Stimulated activated CD8-positive, alpha-beta memory T cell treated with anti-CD3 and anti-CD28 coated beads, Interleukin-12 subunit alpha, Interleukin-12 subunit beta, amount 100 ng/mL, for 24 hours (primary cell): ENCODE measurements around the gene PBX3.

Source experiments
- DNase-seq: peaks from one replicate; pipeline ENCODE4 v3.0.0-alpha.2; 2020; ENCODE audit errors: extremely low read depth

PBX3 gene

GRCh38 chr9:125747053-125747764 lies at the start of gene PBX3:
Gene PBX3, plus strand, starts transcription at chr9:125747373.
- no peak for DNase-seq

DNA sequence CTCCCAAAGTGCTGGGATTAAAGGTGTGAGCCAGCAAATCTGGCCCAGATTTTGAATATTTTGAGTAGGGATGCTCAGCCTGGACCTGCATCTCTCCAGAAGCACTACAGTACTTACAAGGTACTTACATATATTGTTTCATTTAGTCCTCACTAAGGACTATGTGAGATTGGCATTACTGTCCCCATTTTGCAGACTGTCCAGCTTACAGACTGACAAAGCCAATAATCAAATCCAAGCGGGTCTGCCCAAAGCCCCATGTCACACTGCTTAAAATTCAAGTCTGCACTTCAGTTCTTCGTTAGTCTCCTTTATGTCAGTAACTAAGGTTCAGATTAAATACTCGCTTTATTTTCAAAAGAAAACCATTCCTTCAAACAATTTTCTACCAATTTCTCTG lies 47.3 kb upstream of the PBX3 start:
- no peak for DNase-seq

DNA sequence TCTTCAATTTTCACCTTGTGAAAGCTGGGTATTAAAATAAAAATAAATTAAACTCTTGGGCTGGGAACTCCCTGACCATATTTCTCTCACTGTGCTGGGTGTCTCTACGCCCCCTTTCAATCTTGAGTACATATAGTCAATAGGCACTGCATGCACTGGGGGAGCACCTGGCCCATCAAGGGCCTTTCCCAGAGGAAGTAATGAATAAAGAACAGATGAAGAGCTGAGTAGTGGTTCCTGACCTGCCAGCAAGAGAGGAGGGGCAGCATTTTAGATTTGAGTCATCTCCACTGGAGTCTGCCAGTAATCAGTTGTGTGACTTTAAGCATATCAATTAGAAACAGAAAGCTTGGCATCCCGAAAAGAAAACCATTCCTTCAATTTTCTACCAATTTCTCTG lies 46.4 kb upstream of the PBX3 start:
- DNase-seq: no peak

- DNase-seq: no peak
Observed at GRCh38 chr9:125701351-125701750, 45.8 kb upstream of the PBX3 start.

- no peak for DNase-seq
Observed at GRCh38 chr9:125703662-125704061, 43.5 kb upstream of the PBX3 start.

GRCh38 chr9:125705893-125706292 lies 41.3 kb upstream of the PBX3 start:
- no peak for DNase-seq

- peak; percentile 89 for DNase-seq
Observed at GRCh38 chr9:125706651-125707471, 40.3 kb upstream of the PBX3 start, which contains the start of gene MAPKAP1. Gene MAPKAP1, minus strand, starts transcription at chr9:125707208. Its CDS starts 34,634 bp downstream, at chr9:125672574.

GRCh38 chr9:125707472-125707804 lies 39.7 kb upstream of the PBX3 start:
- DNase-seq: no peak

- no peak for DNase-seq
Observed at GRCh38 chr9:125726456-125727132, 20.6 kb upstream of the PBX3 start.

DNA sequence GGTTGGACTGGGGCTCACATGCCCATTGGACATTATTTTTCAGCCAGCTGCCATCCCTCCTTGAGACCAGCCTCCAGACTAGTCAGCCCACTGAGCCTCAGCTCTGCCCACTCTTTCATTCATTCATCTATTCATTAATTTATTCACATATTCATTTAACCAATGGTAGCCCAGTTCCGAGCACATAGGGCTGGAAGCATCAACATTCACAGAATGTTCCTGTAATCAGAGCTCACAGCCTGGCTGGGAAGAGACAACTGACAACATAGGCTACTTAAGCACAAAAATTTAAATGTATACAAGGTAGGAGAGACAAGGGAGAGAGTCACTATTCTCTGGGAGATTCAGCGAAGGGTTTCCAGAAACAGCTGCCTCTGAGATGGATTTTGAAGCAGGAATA lies 17.0 kb upstream of the PBX3 start:
- no peak for DNase-seq

DNA sequence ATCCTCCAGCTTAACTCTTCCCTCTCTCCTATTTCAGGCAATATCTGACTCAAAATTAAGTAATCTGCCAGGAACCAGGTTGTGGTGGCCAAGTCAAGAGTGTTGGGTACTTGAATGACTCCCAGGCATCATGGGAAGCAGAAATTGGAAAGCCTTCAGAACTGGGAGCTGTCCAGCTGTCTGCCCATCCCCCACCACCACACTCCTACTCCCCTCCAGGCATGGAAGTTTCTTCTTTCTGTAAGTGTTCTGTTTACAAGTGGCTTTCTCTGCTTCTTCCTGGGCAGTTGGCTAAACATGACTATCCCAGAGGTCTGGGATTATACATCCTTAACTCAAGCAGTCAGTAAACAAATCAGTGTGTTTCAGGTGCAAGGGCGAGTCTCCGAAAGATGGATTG lies 14.6 kb upstream of the PBX3 start:
- DNase-seq: no peak

- no peak for DNase-seq
Observed at GRCh38 chr9:125739436-125739835, 7.7 kb upstream of the PBX3 start.

GRCh38 chr9:125742657-125743056 lies 4.5 kb upstream of the PBX3 start:
- no peak for DNase-seq

GRCh38 chr9:125743682-125744428 lies 3.3 kb upstream of the PBX3 start:
- no peak for DNase-seq

GRCh38 chr9:125744616-125745015 lies 2.6 kb upstream of the PBX3 start:
- no peak for DNase-seq

DNA sequence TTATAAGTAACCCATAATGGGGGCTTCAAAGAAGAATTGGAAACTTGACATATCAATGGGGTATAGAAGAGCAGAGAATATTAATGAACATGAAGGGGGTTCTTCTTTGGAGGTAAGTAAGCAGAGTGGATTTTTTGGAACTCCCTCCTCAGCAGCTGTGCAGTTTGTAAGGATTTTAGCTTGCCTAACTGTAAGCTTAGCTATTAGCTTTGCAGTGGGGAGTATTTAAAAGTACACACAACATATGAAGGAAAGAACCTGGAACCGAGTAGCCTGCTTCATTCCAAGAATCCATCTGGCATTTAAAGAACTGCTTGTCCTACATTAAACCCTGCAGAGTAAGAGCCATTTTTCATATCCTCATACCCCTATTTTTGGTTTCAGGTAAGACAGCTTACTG lies 2.2 kb upstream of the PBX3 start:
- no peak for DNase-seq

DNA sequence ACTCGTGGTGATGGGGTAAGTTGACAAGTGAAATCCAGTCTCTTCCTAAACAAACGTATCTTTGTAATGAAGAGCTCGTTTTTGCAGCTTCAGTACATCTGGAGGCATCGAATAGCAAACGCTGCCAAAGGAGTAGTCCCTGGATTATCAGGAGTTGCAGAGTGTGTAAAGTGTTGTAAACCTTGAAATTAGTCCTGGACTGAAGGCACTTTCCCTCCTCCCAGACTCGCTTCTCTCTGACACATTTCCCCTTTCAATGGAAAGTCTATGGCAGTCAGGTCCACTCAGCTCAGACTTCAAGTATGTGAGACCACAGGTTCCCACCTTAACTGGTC lies 1.5 kb upstream of the PBX3 start:
- DNase-seq: no peak

DNA sequence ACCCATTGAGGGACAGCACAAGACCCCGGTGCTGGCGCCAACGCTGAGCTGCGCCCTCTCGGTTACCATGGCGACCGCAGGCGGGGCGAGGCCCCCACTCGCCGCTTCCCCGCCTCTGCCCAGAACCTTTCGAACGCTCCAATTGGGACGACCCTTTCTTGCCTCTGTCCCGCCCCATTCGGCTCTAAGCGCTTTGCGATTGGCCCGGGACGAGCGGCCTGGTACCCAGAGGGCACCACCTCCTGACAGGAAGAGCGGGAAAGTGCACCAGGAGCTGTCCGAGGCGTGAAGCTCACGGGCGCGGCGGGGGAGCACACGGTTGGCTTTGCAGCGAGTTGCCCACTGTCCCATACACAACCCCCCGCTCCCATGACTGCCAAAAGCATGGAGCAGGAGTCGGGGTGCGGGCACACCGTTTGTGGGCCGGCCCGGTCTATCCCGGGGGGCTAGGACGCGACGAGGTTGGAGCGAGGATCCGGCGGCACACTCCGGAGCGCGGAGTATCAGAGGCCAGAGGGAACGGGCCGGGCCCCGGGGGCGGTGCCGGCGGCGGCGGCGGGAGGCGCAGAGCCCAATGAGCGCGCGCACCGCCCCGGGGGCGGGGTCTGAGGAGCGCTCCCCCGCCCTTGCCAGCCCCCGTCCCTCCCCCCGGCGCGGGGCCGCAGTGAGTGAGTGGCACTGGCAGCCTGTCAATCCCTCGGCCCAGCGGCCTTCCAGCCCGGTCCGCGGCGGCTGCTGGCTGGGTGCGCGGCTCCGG lies 978 bp upstream of the PBX3 start:
- peak; percentile 89 for DNase-seq

GRCh38 chr9:125746774-125747052 lies 460 bp upstream of the PBX3 start:
- no peak for DNase-seq

GRCh38 chr9:125747765-125748445 lies 732 bp downstream of the PBX3 start:
- no peak for DNase-seq

GRCh38 chr9:125748446-125749099 lies 1.4 kb downstream of the PBX3 start:
- DNase-seq: no peak
